ENCODE measurements around the gene ABCA1. TPM values are rescaled to one million over a fixed set of nuclear protein-coding genes. Genes with fewer than 3 reads are reported as not detected.

The ABCA1 gene
- total RNA-seq, 1 experiment from 2014 or later, result 2.3 TPM

- Histone ChIP-seq H2AFZ (ENCODE audit: low read length) (no peak overlapping the region), H3K4me3 (ENCODE audit: low read length) (no peak overlapping the region), H3K9me2 (replicated peaks; ENCODE audit: low read length) (no peaks in the 10 kb centered on the region), H3K4me2 (ENCODE audit: low read length) (no peak overlapping the region), H3K4me1 (ENCODE audit: insufficient read depth, low read length) (peaks cover 13% of the 10 kb centered on the region; the same call in 1 of the 2 replicates), H3K79me2 (ENCODE audit: low read length) (no peaks in the 10 kb centered on the region), H3K36me3 (ENCODE audit: low read depth, low read length) (no peaks in the 10 kb centered on the region), H3K27me3 (ENCODE audit: low read length) (no peaks in the 10 kb centered on the region), H4K20me1 (ENCODE audit: low read length) (no peaks in the 10 kb centered on the region), H3K9ac (ENCODE audit: low read length) (no peak overlapping the region), H3F3A (ENCODE audit: low read length, unreplicated experiment) (no peaks in the 10 kb centered on the region), H3K9me3 (ENCODE audit: low read length) (no peaks in the 10 kb centered on the region), H3K27ac (ENCODE audit: low read length) (no peak overlapping the region)
- TF ChIP-seq, protein P1, sequence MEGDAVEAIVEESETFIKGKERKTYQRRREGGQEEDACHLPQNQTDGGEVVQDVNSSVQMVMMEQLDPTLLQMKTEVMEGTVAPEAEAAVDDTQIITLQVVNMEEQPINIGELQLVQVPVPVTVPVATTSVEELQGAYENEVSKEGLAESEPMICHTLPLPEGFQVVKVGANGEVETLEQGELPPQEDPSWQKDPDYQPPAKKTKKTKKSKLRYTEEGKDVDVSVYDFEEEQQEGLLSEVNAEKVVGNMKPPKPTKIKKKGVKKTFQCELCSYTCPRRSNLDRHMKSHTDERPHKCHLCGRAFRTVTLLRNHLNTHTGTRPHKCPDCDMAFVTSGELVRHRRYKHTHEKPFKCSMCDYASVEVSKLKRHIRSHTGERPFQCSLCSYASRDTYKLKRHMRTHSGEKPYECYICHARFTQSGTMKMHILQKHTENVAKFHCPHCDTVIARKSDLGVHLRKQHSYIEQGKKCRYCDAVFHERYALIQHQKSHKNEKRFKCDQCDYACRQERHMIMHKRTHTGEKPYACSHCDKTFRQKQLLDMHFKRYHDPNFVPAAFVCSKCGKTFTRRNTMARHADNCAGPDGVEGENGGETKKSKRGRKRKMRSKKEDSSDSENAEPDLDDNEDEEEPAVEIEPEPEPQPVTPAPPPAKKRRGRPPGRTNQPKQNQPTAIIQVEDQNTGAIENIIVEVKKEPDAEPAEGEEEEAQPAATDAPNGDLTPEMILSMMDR (conservative IDR thresholded peaks at IDR 0.05; ENCODE audit: low read depth, low read length), result no peak
- TF ChIP-seq EZH2 (IDR thresholded peaks at IDR 0.05; ENCODE audit: low read length, unreplicated experiment), result no peak
- TF ChIP-seq EZH2phosphoT487 (IDR thresholded peaks at IDR 0.05; ENCODE audit: borderline replicate concordance, low read length), result no peak
- ChIA-PET POLR2A (ENCODE audit: unreplicated experiment) (no interaction called here), CTCF (no interaction called here)
- BruUV-seq (replicated peaks), result no TSS peak
- no peak for ATAC-seq
- DNase-seq, result no peak
- intact Hi-C loops (cut with micrococcal nuclease), result no loop called here
Measured at GRCh38 chr9:104784098-104784497, 143.9 kb downstream of the ABCA1 start.

GRCh38 chr9:104783588-104783987 lies 144.4 kb downstream of the ABCA1 start:
- no peak for TF ChIP-seq EZH2phosphoT487 (IDR thresholded peaks at IDR 0.05; ENCODE audit: borderline replicate concordance, low read length)
- TF ChIP-seq EZH2 (IDR thresholded peaks at IDR 0.05; ENCODE audit: low read length, unreplicated experiment), result no peak
- TF ChIP-seq, protein P1 (conservative IDR thresholded peaks at IDR 0.05; ENCODE audit: low read depth, low read length), result no peak
- BruUV-seq (replicated peaks), result no TSS peak

DNA sequence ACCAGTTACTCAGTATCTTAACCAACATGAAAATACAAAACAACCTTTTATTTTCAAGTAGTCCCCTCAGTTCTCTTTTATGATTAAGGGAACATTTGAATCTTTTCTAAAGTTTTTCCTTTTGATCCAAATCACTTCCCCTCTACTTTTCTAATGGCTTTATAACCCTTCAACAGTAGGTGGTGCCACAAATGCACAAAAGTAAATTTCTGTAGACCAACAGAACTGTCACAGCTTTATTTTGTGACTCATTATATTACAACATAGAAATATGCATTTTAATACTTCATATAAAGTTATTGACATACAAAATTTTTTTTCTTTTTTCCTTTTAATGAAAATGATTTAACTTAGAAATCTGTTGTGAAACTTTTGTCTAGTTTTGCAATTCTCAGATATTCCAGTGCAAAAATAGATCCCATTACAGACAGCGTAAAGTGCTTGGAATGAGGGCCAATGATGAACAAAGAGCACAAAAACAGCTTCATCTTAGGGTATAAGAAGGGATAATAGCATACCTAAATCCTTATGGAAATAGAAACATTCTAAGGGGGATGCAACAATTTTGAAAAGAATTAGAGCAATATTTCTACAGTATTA lies 147.1 kb downstream of the ABCA1 start:
- Histone ChIP-seq H2AFZ (ENCODE audit: low read length) (no peak overlapping the region), H3K4me2 (ENCODE audit: low read length) (peak overlapping the region; percentile 33; the same call in 1 of the 2 replicates), H3K9ac (ENCODE audit: low read length) (no peak overlapping the region), H3K79me2 (ENCODE audit: low read length) (no peaks in the 10 kb centered on the region), H3K9me2 (replicated peaks; ENCODE audit: low read length) (no peaks in the 10 kb centered on the region), H3K27ac (ENCODE audit: low read length) (peak overlapping the region; percentile 37; the same call in 1 of the 2 replicates), H3K27me3 (ENCODE audit: low read length) (no peaks in the 10 kb centered on the region), H3F3A (ENCODE audit: low read length, unreplicated experiment) (no peaks in the 10 kb centered on the region), H3K4me1 (ENCODE audit: insufficient read depth, low read length) (peaks cover 13% of the 10 kb centered on the region; the same call in 1 of the 2 replicates), H4K20me1 (ENCODE audit: low read length) (no peaks in the 10 kb centered on the region), H3K4me3 (ENCODE audit: low read length) (no peak overlapping the region), H3K9me3 (ENCODE audit: low read length) (no peaks in the 10 kb centered on the region), H3K36me3 (ENCODE audit: low read depth, low read length) (no peaks in the 10 kb centered on the region)
- no TSS peak for BruUV-seq (replicated peaks)
- TF ChIP-seq, protein P1 (conservative IDR thresholded peaks at IDR 0.05; ENCODE audit: low read depth, low read length), result peak; percentile 79
- no peak for TF ChIP-seq EZH2 (IDR thresholded peaks at IDR 0.05; ENCODE audit: low read length, unreplicated experiment)
- ChIA-PET CTCF (interaction anchor here (1.0 kb wide), 1 partner anchor 82 kb away, joined by 9 read pairs; no protein-coding TSS in a partner anchor), POLR2A (ENCODE audit: unreplicated experiment) (interaction anchor here (0.7 kb wide), 1 partner anchor 187 kb away, joined by 6 read pairs; no protein-coding TSS in a partner anchor)
- ATAC-seq (peak; percentile 72), DNase-seq (peak; percentile 75)
- intact Hi-C loops (cut with micrococcal nuclease), result loop anchor here (1.0 to 2.0 kb wide), 4 partner anchors 74 to 634 kb away; no protein-coding TSS in a partner anchor

More at GRCh38 chr9:104783588-104783987, 144.4 kb downstream of the ABCA1 start:
- Histone ChIP-seq H3K9me3 (ENCODE audit: low read length) (no peaks in the 10 kb centered on the region), H2AFZ (ENCODE audit: low read length) (no peak overlapping the region), H3K27me3 (ENCODE audit: low read length) (no peaks in the 10 kb centered on the region), H3K27ac (ENCODE audit: low read length) (peak overlapping the region; percentile 30; the same call in 1 of the 2 replicates), H3K4me1 (ENCODE audit: insufficient read depth, low read length) (peaks cover 13% of the 10 kb centered on the region; the same call in 1 of the 2 replicates), H3K4me2 (ENCODE audit: low read length) (no peak overlapping the region), H3K9ac (ENCODE audit: low read length) (no peak overlapping the region), H3K4me3 (ENCODE audit: low read length) (no peak overlapping the region), H3K9me2 (replicated peaks; ENCODE audit: low read length) (no peaks in the 10 kb centered on the region), H3F3A (ENCODE audit: low read length, unreplicated experiment) (no peaks in the 10 kb centered on the region), H4K20me1 (ENCODE audit: low read length) (no peaks in the 10 kb centered on the region), H3K79me2 (ENCODE audit: low read length) (no peaks in the 10 kb centered on the region), H3K36me3 (ENCODE audit: low read depth, low read length) (no peaks in the 10 kb centered on the region)
- POLR2A ChIA-PET (ENCODE audit: unreplicated experiment), result no interaction called here
- DNase-seq (peak; percentile 46), ATAC-seq (peak; percentile 43)
- intact Hi-C loops (cut with micrococcal nuclease), result no loop called here
- CTCF ChIA-PET, result no interaction called here

Measured in PC-3 (cell line).